ENCODE data around the gene FAM222B.

FAM222B gene

DNA sequence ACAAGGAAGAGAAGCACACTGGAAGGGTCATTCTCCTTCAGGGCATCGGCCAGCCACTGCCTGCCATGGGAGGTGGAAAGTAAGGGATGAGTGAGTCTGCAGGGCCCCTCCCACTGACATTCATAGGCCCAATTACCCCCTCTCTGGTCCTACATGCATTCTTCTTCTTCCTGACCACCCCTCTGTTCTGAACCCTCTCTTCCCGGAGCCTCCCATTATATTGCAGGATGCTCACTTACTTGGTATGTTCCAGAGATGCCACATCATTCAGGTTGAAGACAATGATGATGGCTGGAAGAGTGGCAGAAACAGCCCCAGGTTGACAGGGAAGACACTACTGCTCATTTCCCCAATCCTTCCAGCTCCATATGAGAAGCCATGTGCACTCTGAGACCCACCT lies 127.4 kb downstream of the FAM222B start:
- Histone ChIP-seq H3K9ac (ENCODE audit: low read depth, low read length) (no peak overlapping the region), H3K4me3 (ENCODE audit: low read length) (no peak overlapping the region), H3K27me3 (ENCODE audit: insufficient read depth, low read length) (no peaks in the 10 kb centered on the region), H3K4me1 (ENCODE audit: insufficient read depth, low read length) (peaks cover 20% of the 10 kb centered on the region), H3K9me3 (ENCODE audit: insufficient read depth, low read depth, low read length) (no peaks in the 10 kb centered on the region), H3K27ac (ENCODE audit: low read depth, low read length) (no peak overlapping the region), H3K36me3 (ENCODE audit: insufficient read depth, low read length) (peaks cover 30% of the 10 kb centered on the region)
- 100% methylated on average over 2 of the region's 2 CpGs for WGBS

DNA sequence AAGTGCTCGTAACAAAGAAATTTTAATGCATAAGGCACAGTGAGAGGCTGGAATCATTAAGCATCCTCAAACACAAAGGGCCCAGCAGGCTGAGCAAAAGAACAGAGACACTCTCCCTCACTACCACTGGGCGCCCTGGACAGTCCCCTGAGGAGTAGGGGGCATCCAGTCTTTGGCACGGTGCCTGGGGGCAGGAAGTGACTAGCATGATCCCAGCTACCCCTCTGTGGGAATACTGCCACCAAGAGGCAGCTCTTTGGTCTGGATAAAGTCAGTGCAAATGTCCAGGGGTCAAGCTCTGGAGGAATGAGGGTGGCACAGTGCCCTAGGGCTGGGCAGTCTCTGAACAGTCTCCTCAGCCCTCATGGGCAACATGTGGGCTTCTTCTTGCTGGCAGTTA lies 128.3 kb downstream of the FAM222B start:
- H3K4me3 ChIP-seq (ENCODE audit: low read length), result no peak overlapping the region
- peaks cover 20% of the 10 kb centered on the region for H3K4me1 ChIP-seq (ENCODE audit: insufficient read depth, low read length)
- H3K9me3 ChIP-seq (ENCODE audit: insufficient read depth, low read depth, low read length), result no peaks in the 10 kb centered on the region
- no peak overlapping the region for H3K9ac ChIP-seq (ENCODE audit: low read depth, low read length)
- WGBS, result 88% methylated on average over 3 of the region's 3 CpGs
- no peak overlapping the region for H3K27ac ChIP-seq (ENCODE audit: low read depth, low read length)
- H3K36me3 ChIP-seq (ENCODE audit: insufficient read depth, low read length), result peaks cover 29% of the 10 kb centered on the region
- no peaks in the 10 kb centered on the region for H3K27me3 ChIP-seq (ENCODE audit: insufficient read depth, low read length)

DNA sequence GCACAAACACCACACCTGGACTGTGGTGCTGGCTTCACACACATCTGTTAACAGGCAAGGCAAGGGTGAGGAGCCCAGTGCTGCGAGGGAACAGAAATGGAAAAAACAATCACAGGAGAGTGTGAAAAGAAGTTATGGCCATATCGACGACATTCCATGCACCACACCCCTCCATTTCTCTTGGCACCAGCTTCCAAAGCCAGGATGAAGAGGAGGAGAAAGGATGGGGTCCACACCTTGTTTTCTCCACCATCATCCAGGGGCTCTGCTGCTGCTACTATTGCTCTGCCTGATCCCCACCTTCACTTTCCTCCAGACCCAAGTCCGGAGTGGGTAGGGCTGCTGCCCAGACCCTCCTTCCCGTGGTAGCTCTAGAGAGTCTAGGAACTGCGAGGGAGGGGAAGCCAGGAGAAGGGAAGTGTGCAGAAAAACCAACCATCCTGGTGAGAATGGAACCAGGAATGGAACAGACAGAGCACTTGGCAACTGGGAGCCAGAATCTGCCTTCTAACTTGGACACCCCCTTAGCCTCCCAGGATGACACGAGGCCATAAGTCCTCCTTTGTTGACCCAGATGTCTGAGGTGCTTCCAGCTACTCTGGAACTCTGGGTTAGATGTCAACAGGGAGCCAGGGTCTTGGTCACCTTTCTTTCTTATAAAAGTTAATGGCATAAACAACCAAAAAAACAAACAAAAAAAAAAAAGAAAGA lies 129.7 kb downstream of the FAM222B start:
- 0 out of 2 replicates have a peak overlapping the region, but pooled peaks have one; percentile 96 for H3K9ac ChIP-seq (ENCODE audit: low read depth, low read length)
- H3K36me3 ChIP-seq (ENCODE audit: insufficient read depth, low read length), result peaks cover 29% of the 10 kb centered on the region
- H3K27me3 ChIP-seq (ENCODE audit: insufficient read depth, low read length), result no peaks in the 10 kb centered on the region
- no peak overlapping the region for H3K27ac ChIP-seq (ENCODE audit: low read depth, low read length)
- H3K4me3 ChIP-seq (ENCODE audit: low read length), result peak overlapping the region; percentile 70
- 79% methylated on average over 6 of the region's 7 CpGs for WGBS
- H3K9me3 ChIP-seq (ENCODE audit: insufficient read depth, low read depth, low read length), result no peaks in the 10 kb centered on the region
- H3K4me1 ChIP-seq (ENCODE audit: insufficient read depth, low read length), result peaks cover 15% of the 10 kb centered on the region

DNA sequence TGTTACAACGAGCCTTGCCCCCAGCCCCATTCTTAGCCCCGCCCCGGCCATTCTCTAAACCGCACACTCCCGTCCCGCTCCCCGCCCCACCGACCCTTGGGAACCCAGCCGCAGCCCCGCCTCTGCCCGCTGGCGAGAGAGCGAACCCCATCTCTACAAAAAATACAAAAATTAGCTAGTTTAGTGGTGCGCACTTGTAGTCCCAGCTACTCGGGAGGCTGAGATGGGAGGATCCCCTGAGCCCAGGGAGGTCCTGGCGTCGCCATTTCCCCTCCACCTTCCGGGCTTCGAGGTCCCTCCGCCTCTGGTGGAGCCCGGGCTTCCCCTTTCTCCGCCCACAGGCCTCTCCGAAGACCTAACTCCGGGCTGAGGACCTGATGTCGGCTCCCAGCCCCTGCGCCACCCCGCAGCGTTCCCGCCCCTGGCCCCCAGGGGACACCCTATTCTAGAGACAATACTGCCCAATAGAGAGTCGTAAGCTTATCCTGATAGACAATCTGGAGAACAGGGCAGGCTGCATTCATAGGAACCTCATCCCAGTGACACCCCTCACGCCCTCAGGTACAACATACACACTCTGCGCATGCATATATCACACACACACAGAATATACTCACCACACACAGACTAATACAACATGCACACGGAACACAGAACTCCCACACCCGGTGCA lies 130.4 kb downstream of the FAM222B start:
- peaks cover 16% of the 10 kb centered on the region for H3K4me1 ChIP-seq (ENCODE audit: insufficient read depth, low read length)
- H3K9ac ChIP-seq (ENCODE audit: low read depth, low read length), result peak overlapping the region; percentile 96
- WGBS, result 12% methylated on average over 34 of the region's 34 CpGs
- peak overlapping the region; percentile 97 for H3K27ac ChIP-seq (ENCODE audit: low read depth, low read length)
- H3K27me3 ChIP-seq (ENCODE audit: insufficient read depth, low read length), result no peaks in the 10 kb centered on the region
- peak overlapping the region; percentile 70 for H3K4me3 ChIP-seq (ENCODE audit: low read length)
- peaks cover 29% of the 10 kb centered on the region for H3K36me3 ChIP-seq (ENCODE audit: insufficient read depth, low read length)
- H3K9me3 ChIP-seq (ENCODE audit: insufficient read depth, low read depth, low read length), result no peaks in the 10 kb centered on the region

DNA sequence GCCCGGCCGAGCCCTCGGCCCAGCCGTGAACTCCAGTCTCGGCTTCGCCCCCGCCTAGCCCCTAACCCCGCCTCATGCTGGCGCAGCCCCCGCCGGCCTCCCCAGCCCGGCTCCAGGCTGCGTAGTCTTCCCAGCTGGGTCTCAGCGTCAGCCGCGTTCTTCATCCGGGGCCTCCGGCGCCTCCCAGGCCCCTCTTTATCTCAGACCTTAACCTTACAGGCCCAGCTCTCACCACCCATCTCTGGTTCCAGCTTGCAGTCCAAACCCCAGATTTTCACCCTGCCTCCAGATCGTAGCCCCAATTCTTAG lies 130.9 kb downstream of the FAM222B start, which contains the start of gene PROCA1:
PROCA1 (minus strand) TSS at position 166 of the 309 bp plus-strand sequence. CDS start 228 bp downstream, outside the sequence.
- Histone ChIP-seq H3K36me3 (ENCODE audit: insufficient read depth, low read length) (peaks cover 29% of the 10 kb centered on the region), H3K4me1 (ENCODE audit: insufficient read depth, low read length) (peaks cover 19% of the 10 kb centered on the region), H3K9me3 (ENCODE audit: insufficient read depth, low read depth, low read length) (no peaks in the 10 kb centered on the region), H3K27me3 (ENCODE audit: insufficient read depth, low read length) (no peaks in the 10 kb centered on the region), H3K9ac (ENCODE audit: low read depth, low read length) (peak within 1 kb of the TSS; percentile 96), H3K4me3 (ENCODE audit: low read length) (peak within 1 kb of the TSS; percentile 70), H3K27ac (ENCODE audit: low read depth, low read length) (peak within 1 kb of the TSS; percentile 98)
- WGBS, result under 1% methylated on average over 20 of the region's 20 CpGs

DNA sequence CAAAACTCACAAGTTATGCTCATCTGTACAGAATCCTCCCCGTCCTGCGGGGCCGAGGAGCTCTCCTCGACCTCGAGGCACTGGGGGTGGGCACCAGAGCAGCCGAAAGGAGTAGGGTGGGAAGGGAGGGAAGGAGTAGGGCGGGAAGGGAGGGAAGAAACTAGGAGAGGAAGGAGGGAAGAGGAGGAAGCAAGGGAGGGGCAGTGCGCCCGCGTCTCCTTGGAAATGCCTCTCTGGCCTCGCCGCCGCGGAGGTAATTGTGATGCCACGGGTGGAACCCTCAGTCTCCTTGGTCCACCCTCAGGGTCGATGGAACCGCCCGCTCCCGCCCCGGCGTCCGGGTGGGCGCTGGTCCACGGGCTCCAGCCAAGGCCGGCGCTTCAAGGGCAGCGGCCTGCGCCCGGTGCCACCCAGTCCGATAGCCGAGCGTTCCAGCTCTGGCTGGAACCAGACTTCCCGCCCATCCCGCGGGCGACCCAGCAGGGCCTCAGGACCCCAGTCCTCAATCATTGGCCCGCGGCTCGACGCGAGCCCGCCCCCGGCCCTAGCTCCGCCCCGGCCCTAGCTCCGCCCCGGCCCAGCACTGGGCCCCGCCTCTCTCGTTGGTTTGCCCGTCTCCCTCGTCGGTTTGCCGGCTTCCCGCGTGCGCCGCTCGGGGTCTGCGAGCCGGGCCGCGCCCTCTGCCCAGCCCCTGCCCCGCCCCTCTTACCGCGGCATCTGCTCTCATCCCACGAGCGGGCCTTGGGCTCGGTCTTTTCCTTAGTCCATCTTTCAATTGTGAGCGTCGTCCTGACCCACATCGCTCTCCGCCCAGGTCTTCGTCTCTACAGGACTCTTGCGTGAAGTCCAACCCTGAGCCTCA lies 131.5 kb downstream of the FAM222B start:
- H3K4me3 ChIP-seq (ENCODE audit: low read length), result peak overlapping the region; percentile 70
- peak overlapping the region; percentile 98 for H3K27ac ChIP-seq (ENCODE audit: low read depth, low read length)
- peaks cover 29% of the 10 kb centered on the region for H3K36me3 ChIP-seq (ENCODE audit: insufficient read depth, low read length)
- WGBS, result under 1% methylated on average over 74 of the region's 74 CpGs
- H3K9ac ChIP-seq (ENCODE audit: low read depth, low read length), result peak overlapping the region; percentile 96
- no peaks in the 10 kb centered on the region for H3K27me3 ChIP-seq (ENCODE audit: insufficient read depth, low read length)
- no peaks in the 10 kb centered on the region for H3K9me3 ChIP-seq (ENCODE audit: insufficient read depth, low read depth, low read length)
- H3K4me1 ChIP-seq (ENCODE audit: insufficient read depth, low read length), result peaks cover 13% of the 10 kb centered on the region

DNA sequence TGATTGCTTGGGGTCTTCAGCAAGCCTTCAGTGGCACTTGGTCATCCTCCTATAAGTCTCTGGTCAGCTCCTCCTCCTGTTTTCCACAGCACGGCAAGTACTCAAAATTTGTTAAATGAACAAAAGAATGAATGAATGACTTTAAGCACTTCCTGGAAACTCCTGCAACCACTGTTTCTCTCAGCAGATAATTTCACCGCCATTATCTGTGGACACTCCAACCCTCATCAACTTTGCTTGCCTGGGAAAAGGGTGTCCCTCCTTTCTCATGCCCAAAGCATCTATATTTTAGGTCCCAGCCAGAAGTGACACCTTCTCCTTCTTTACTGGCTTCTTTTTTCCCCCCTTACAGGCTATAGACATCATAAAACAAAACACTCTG lies 135.3 kb downstream of the FAM222B start:
- Histone ChIP-seq H3K4me1 (ENCODE audit: insufficient read depth, low read length) (peaks cover 4% of the 10 kb centered on the region), H3K9me3 (ENCODE audit: insufficient read depth, low read depth, low read length) (no peaks in the 10 kb centered on the region), H3K27me3 (ENCODE audit: insufficient read depth, low read length) (no peaks in the 10 kb centered on the region), H3K4me3 (ENCODE audit: low read length) (no peak overlapping the region), H3K36me3 (ENCODE audit: insufficient read depth, low read length) (peaks cover 20% of the 10 kb centered on the region), H3K27ac (ENCODE audit: low read depth, low read length) (no peak overlapping the region), H3K9ac (ENCODE audit: low read depth, low read length) (no peak overlapping the region)
- WGBS, result 98% methylated on average over 2 of the region's 2 CpGs

DNA sequence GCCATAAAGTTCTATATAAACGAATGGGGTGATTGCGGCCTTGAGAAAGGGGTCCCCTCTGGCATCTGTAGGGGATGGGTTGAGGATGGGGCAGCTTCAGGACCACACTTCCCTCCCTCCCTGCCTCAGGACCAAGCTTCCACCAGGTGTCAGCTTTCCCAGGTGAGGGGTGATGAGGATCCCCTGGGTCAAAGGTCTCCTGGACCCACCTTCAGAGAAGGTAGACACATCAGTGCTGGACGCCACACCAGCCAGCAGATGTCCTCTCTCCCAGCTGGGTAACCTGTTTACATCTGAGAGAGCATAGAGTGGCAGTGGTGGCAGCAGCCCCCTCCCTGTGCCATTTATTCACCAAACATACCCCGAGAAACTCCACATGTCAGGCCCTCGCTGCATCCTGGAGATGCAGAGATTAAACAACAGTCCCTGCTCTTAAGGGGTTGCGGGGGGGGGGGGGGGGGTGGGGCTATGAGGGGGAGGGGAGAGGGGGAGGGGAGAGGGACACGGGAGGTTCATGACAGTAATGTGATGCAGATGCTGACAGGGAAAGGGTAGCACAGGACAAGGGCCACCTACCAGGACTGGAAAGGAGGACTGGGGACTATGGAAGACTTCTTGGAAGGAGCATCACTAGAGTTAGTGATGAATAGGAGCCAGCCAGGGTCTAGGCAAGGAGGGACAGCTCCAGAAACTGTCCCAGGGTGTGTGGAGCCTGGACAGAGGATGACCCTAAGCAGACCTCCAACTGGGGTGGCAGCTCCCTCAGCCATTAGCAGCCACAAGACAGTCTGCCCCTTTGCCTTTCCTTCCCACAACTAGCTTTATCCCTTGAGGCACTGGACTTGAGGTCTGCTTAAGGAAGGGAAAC lies 135.9 kb downstream of the FAM222B start:
- Histone ChIP-seq H3K27me3 (ENCODE audit: insufficient read depth, low read length) (no peaks in the 10 kb centered on the region), H3K4me1 (ENCODE audit: insufficient read depth, low read length) (peaks cover 4% of the 10 kb centered on the region; the same call in 1 of the 2 replicates), H3K36me3 (ENCODE audit: insufficient read depth, low read length) (peaks cover 26% of the 10 kb centered on the region), H3K9me3 (ENCODE audit: insufficient read depth, low read depth, low read length) (no peaks in the 10 kb centered on the region), H3K4me3 (ENCODE audit: low read length) (no peak overlapping the region), H3K27ac (ENCODE audit: low read depth, low read length) (no peak overlapping the region), H3K9ac (ENCODE audit: low read depth, low read length) (no peak overlapping the region)
- 58% methylated on average over 3 of the region's 7 CpGs for WGBS

Data from HUES64 (cell line).